NT2/D1 (cell line): ENCODE results near the gene FREM2.

Source experiments
- SUZ12 ChIP-seq: IDR thresholded peaks from 2 replicates; pipeline ENCODE4 v1.6.1; 2011; ENCODE audit not compliant: insufficient read length, insufficient read depth; ENCODE audit errors: extremely low read depth
- YY1 ChIP-seq: IDR thresholded peaks from 2 replicates; pipeline ENCODE4 v1.6.1; 2011; ENCODE audit not compliant: insufficient read length, insufficient read depth
- ZNF274 ChIP-seq: IDR thresholded peaks from 2 replicates; pipeline ENCODE4 v1.6.1; 2011; ENCODE audit warnings: mild to moderate bottlenecking, low read depth, low read length

- TF ChIP-seq ZNF274 (no peak), YY1 (no peak), SUZ12 (no peak)
Measured at GRCh38 chr13:38875186-38875875, 188.5 kb downstream of the FREM2 start.
